HepG2 (cell line): ENCODE results near the gene RRAS2. TPM values are rescaled to one million over a fixed set of nuclear protein-coding genes. Genes with fewer than 3 reads are reported as not detected.

Experiments
- ATAC-seq: fragments of 200-7000 bp; cut with Tn5 transposase; 3 replicates; pipeline ENCODE4 v1.9.1; 2020; ENCODE audit warnings: mild to moderate bottlenecking, moderate library complexity
- BruUV-seq: library from RNA; stranded (reverse); fragments of 400-500 nt; replicated peaks from 2 replicates; lab custom pipeline; 2021; lab: Mats Ljungman, UMichigan
- CTCF ChIA-PET: fragments of 300-600 bp; formaldehyde crosslinking; extraction: SDS; loops from one replicate; lab custom pipeline; 2021; ENCODE audit warnings: low total read pairs, inconsistent platforms, low intra/inter-chr PET ratio; lab: Yijun Ruan, JAX
- POLR2A ChIA-PET: fragments of 350-600 bp; sonication (Branson Sonifier 250); formaldehyde crosslinking; loops from one replicate; lab custom pipeline; 2020; ENCODE audit warnings: antibody characterized with exemption, inconsistent platforms; lab: Yijun Ruan, JAX
- DNase-seq: peaks from one replicate; pipeline ENCODE4 v3.0.0-alpha.2; 2015; ENCODE audit warnings: low spot score
- FAIRE-seq: peaks from 3 replicates; lab custom pipeline; 2011; peaks lifted over from hg19 to GRCh38; lab: Jason Lieb, UNC
- H2AFZ ChIP-seq: one replicate; pipeline ENCODE4 v1.6.1; 2011; ENCODE audit warnings: low read length, inconsistent platforms
- H3K27ac ChIP-seq: fragments of 300-600 bp; 3 replicates; pipeline ENCODE4 v1.8.0; 2011; ENCODE audit warnings: mixed run types, mild to moderate bottlenecking, mixed read lengths, low read length, inconsistent platforms; ENCODE audit not compliant: insufficient read depth; ENCODE audit errors: extremely low read length
- H3K27me3 ChIP-seq, 2 experiments: fragments of 200-600 bp in 1 of 2; 2 replicates in 1 of 2; 3 replicates in 1 of 2; pipeline versions ENCODE4 v1.6.0 to v1.8.0; 2011; ENCODE audit warnings: low read length in 2 of 2, mild to moderate bottlenecking in 2 of 2, moderate library complexity in 2 of 2, inconsistent platforms in 1 of 2; ENCODE audit not compliant: insufficient read depth in 2 of 2, control insufficient read depth in 1 of 2
- H3K36me3 ChIP-seq, 2 experiments: fragments of 200-600 bp in 1 of 2; replicated peaks in 1 of 2; 2 replicates in 1 of 2; 3 replicates in 1 of 2; pipeline versions ENCODE4 v1.5.1 to v1.8.0; 2011; ENCODE audit warnings: low read length in 2 of 2, inconsistent platforms in 1 of 2; ENCODE audit not compliant: insufficient read depth in 2 of 2, control insufficient read depth in 1 of 2
- H3K4me1 ChIP-seq: 2 replicates; pipeline ENCODE4 v1.5.1; 2012; ENCODE audit warnings: low read length, inconsistent platforms; ENCODE audit not compliant: insufficient read depth
- H3K4me2 ChIP-seq: 2 replicates; pipeline ENCODE4 v1.6.0; 2011; ENCODE audit warnings: low read depth, low read length, inconsistent platforms
- H3K4me3 ChIP-seq, 3 experiments: fragments of 200-600 bp in 1 of 3; sonication (generic), shearing (Covaris generic) in 1 of 3; replicated peaks in 1 of 3; 2 replicates each; pipeline ENCODE4 v1.5.1; 2011 to 2016; ENCODE audit warnings: low read length in 3 of 3, inconsistent platforms in 2 of 3, low read depth in 2 of 3, mild to moderate bottlenecking in 2 of 3, control low read depth in 1 of 3, mixed read lengths in 1 of 3; ENCODE audit not compliant: insufficient read depth in 1 of 3
- H3K79me2 ChIP-seq: one replicate; pipeline ENCODE4 v1.6.1; 2011; ENCODE audit warnings: low read length, inconsistent platforms; ENCODE audit not compliant: insufficient read depth
- H3K9ac ChIP-seq: 2 replicates; pipeline ENCODE4 v1.6.0; 2011; ENCODE audit warnings: mild to moderate bottlenecking, low read depth, low read length, inconsistent platforms; ENCODE audit not compliant: insufficient read depth
- H3K9me3 ChIP-seq: 2 replicates; pipeline ENCODE4 v1.5.1; 2012; ENCODE audit warnings: mild to moderate bottlenecking, low read length
- H4K20me1 ChIP-seq: 2 replicates; pipeline ENCODE4 v1.6.0; 2011; ENCODE audit warnings: inconsistent platforms, mild to moderate bottlenecking, low read length, moderate library complexity; ENCODE audit not compliant: insufficient read depth
- ATF3 ChIP-seq: sonication (generic); formaldehyde crosslinking; IDR thresholded peaks from 2 replicates; pipeline ENCODE4 v1.4.0; 2020; ENCODE audit warnings: missing genetic modification reagents
- MAF1 ChIP-seq: sonication (generic); formaldehyde crosslinking; IDR thresholded peaks from 2 replicates; pipeline ENCODE4 v1.5.0; 2020; ENCODE audit warnings: missing genetic modification reagents, borderline replicate concordance
- MXD4 ChIP-seq: IDR thresholded peaks from 2 replicates; pipeline ENCODE4 v1.6.1; 2016; ENCODE audit warnings: mild to moderate bottlenecking, missing biosample characterization, missing genetic modification reagents
- MZF1 ChIP-seq: sonication (generic); formaldehyde crosslinking; IDR thresholded peaks from 2 replicates; pipeline ENCODE4 v1.8.1; 2023; ENCODE audit warnings: mild to moderate bottlenecking, missing genetic modification reagents, borderline replicate concordance
- SIN3A ChIP-seq: IDR thresholded peaks from 2 replicates; pipeline ENCODE4 v1.6.1; 2011; ENCODE audit warnings: low read depth, mild to moderate bottlenecking, control low read depth, low read length, borderline replicate concordance
- TCF7L2 ChIP-seq: IDR thresholded peaks from 2 replicates; pipeline ENCODE4 v1.6.1; 2011; ENCODE audit warnings: mild to moderate bottlenecking, low read depth, low read length, moderate library complexity
- ZNF205 ChIP-seq: IDR thresholded peaks from 2 replicates; pipeline ENCODE4 v1.6.1; 2018; ENCODE audit warnings: missing biosample characterization, missing genetic modification reagents
- ZNF333 ChIP-seq: sonication (generic); formaldehyde crosslinking; IDR thresholded peaks from 2 replicates; pipeline ENCODE4 v1.4.0; 2020; ENCODE audit warnings: mild to moderate bottlenecking, missing genetic modification reagents, borderline replicate concordance
- ZNF747 ChIP-seq: sonication (generic); formaldehyde crosslinking; IDR thresholded peaks from 2 replicates; pipeline ENCODE4 v1.8.1; 2023; ENCODE audit warnings: missing genetic modification reagents, mild to moderate bottlenecking, borderline replicate concordance
- ZNF777 ChIP-seq: sonication (generic); formaldehyde crosslinking; IDR thresholded peaks from 2 replicates; pipeline ENCODE4 v1.4.0; 2020; ENCODE audit warnings: missing genetic modification reagents
- WGBS: methylation state at CpG from one replicate; pipeline ENCODE4 v1.1.6; 2017; ENCODE audit warnings: low lambda C conversion rate; 5-methylcytosine and 5-hydroxymethylcytosine counted together
- in situ Hi-C: cut with HindIII; loops from 2 replicates; pipeline ENCODE4 v1.10.0; 2017; ENCODE audit warnings: low pct_unique_long_range_greater_than_20kb; ENCODE audit not compliant: extremely low pct_ligation_motif_present
- intact Hi-C: fragments of 100-400 bp; cut with micrococcal nuclease; formaldehyde crosslinking; loops from one replicate; pipeline ENCODE4 v1.10.0; 2022; ENCODE audit not compliant: unreplicated experiment
- polyA plus RNA-seq, 8 experiments: library from polyadenylated mRNA; depleted of rRNA in 3 of 8; stranded (reverse) in 7 of 8; unstranded in 1 of 8; fragments of >200 nt; fragmentation: Illumina TruSeq in 4 of 8; extraction: Trizol in 4 of 8; gene quantifications; 2 replicates each; pipeline versions ENCODE4 v1.2.1 to v1.2.3, GENCODE V29; 2011 to 2016; ENCODE audit warnings: low read depth in 4 of 8, missing spikeins in 1 of 8, mixed read lengths in 1 of 8; ENCODE audit not compliant: insufficient read depth in 1 of 8
- total RNA-seq, 5 experiments: library from RNA; depleted of rRNA; stranded (reverse); fragments of >200 nt; fragmentation: Illumina TruSeq; extraction: Trizol; gene quantifications; 2 replicates each; pipeline ENCODE4 v1.2.3, GENCODE V29; 2016; ENCODE audit warnings: low read depth in 1 of 5
- TF ChIP-seq, protein P1 (sequence below): sonication (generic); formaldehyde crosslinking; IDR thresholded peaks from 2 replicates; pipeline ENCODE4 v1.4.0; 2020; ENCODE audit warnings: missing genetic modification reagents

RRAS2 gene
- total and polyA plus RNA-seq, 2 of the 13 experiments (the other 11 are each of a cell fraction or from before 2014, with no cell fraction given), result 19.0 to 44.1 TPM

GRCh38 chr11:14230407-14230806, 128.6 kb downstream of the RRAS2 start:
- Histone ChIP-seq H3K79me2 (no peaks in the 10 kb centered on the region), H3K4me1 (no peaks in the 10 kb centered on the region), H4K20me1 (no peaks in the 10 kb centered on the region), H3K9ac (no peak overlapping the region), H3K4me2 (no peak overlapping the region), H3K27ac (no peak overlapping the region), H3K9me3 (no peaks in the 10 kb centered on the region; the same call in 1 of the 2 replicates), H3K4me3 (no peak overlapping the region), H3K36me3 (no peaks in the 10 kb centered on the region), H3K27me3 (peaks cover 2 to 36% of the 10 kb centered on the region in 2 experiments; a peak in 3 of 5 replicates), H2AFZ (no peak overlapping the region)
- ATAC-seq, result no peak
- ChIA-PET CTCF (no interaction called here), POLR2A (no interaction called here)
- 10% methylated on average over 6 of the region's 6 CpGs for WGBS
- no TSS peak for BruUV-seq
- TF ChIP-seq ATF3 (CRISPR knock-in tag) (no peak), TCF7L2 (no peak), MAF1 (CRISPR knock-in tag) (no peak), SIN3A (no peak), MXD4 (CRISPR knock-in tag) (no peak), ZNF777 (CRISPR knock-in tag) (no peak), MZF1 (CRISPR knock-in tag) (no peak), ZNF333 (CRISPR knock-in tag) (no peak), ZNF205 (no peak), ZNF747 (CRISPR knock-in tag) (no peak)
- TF ChIP-seq, protein P1, sequence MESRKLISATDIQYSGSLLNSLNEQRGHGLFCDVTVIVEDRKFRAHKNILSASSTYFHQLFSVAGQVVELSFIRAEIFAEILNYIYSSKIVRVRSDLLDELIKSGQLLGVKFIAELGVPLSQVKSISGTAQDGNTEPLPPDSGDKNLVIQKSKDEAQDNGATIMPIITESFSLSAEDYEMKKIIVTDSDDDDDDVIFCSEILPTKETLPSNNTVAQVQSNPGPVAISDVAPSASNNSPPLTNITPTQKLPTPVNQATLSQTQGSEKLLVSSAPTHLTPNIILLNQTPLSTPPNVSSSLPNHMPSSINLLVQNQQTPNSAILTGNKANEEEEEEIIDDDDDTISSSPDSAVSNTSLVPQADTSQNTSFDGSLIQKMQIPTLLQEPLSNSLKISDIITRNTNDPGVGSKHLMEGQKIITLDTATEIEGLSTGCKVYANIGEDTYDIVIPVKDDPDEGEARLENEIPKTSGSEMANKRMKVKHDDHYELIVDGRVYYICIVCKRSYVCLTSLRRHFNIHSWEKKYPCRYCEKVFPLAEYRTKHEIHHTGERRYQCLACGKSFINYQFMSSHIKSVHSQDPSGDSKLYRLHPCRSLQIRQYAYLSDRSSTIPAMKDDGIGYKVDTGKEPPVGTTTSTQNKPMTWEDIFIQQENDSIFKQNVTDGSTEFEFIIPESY (CRISPR knock-in tag), result no peak
- in situ Hi-C loops (no loop called here), intact Hi-C loops (no loop called here)
- FAIRE-seq, result no peak
- no peak for DNase-seq
